GM10248 (cell line): Measurements from ENCODE around the gene KAZN.

Experiments
- CTCF ChIA-PET: fragments of 300-600 bp; sonication (Branson Sonifier 250); formaldehyde crosslinking; extraction: SDS; loops from one replicate; lab custom pipeline; 2021; ENCODE audit warnings: antibody characterized with exemption; lab: Yijun Ruan, JAX
- POLR2A ChIA-PET: fragments of 350-650 bp; sonication (Branson Sonifier 250); formaldehyde crosslinking; extraction: SDS; loops from one replicate; lab custom pipeline; 2020; ENCODE audit warnings: antibody characterized with exemption; lab: Yijun Ruan, JAX
- DNase-seq: peaks from one replicate; pipeline ENCODE4 v3.0.0; 2012; ENCODE audit errors: extremely low spot score
- TF ChIP-seq, protein P1 (sequence below): IDR thresholded peaks from 2 replicates; pipeline ENCODE4 v1.5.1; 2012; ENCODE audit warnings: mild to moderate bottlenecking, low read depth; ENCODE audit errors: extremely low read depth, missing control alignments, control extremely low read depth

Gene KAZN

GRCh38 chr1:14895727-14896126, 297.2 kb downstream of the KAZN start:
- TF ChIP-seq, protein P1, sequence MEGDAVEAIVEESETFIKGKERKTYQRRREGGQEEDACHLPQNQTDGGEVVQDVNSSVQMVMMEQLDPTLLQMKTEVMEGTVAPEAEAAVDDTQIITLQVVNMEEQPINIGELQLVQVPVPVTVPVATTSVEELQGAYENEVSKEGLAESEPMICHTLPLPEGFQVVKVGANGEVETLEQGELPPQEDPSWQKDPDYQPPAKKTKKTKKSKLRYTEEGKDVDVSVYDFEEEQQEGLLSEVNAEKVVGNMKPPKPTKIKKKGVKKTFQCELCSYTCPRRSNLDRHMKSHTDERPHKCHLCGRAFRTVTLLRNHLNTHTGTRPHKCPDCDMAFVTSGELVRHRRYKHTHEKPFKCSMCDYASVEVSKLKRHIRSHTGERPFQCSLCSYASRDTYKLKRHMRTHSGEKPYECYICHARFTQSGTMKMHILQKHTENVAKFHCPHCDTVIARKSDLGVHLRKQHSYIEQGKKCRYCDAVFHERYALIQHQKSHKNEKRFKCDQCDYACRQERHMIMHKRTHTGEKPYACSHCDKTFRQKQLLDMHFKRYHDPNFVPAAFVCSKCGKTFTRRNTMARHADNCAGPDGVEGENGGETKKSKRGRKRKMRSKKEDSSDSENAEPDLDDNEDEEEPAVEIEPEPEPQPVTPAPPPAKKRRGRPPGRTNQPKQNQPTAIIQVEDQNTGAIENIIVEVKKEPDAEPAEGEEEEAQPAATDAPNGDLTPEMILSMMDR, result no peak
- CTCF ChIA-PET, result no interaction called here
- no peak for DNase-seq
- POLR2A ChIA-PET, result no interaction called here

GRCh38 chr1:14896381-14897079, 298.0 kb downstream of the KAZN start:
- TF ChIP-seq, protein P1, result no peak
- CTCF ChIA-PET, result no interaction called here
- DNase-seq, result no peak
- POLR2A ChIA-PET, result no interaction called here

GRCh38 chr1:14897080-14897449, 298.6 kb downstream of the KAZN start:
- no peak for DNase-seq
- TF ChIP-seq, protein P1, result no peak
- CTCF ChIA-PET, result no interaction called here
- POLR2A ChIA-PET, result no interaction called here

DNA sequence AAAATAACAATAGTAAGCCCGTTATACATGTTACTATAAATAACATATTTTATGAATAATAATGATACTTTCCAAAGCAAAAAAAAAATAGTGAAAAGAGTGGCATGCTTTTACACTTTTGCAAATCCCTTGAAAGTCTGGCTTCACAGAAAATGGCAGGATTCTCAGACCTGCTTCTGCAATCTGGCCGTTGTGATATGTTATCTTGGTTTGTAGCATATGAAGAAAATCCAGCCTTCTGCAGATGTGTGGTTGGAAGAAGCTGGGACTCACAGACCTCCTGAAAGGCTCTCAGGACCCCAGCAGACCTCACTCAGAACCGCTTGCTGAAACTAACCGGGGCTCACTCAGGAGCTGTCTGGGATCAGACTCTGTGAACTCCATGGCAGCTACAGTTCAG, 299.1 kb downstream of the KAZN start:
- no peak for DNase-seq
- TF ChIP-seq, protein P1, result no peak
- CTCF ChIA-PET, result no interaction called here
- POLR2A ChIA-PET, result no interaction called here

GRCh38 chr1:14897997-14898645, 299.6 kb downstream of the KAZN start:
- ChIA-PET CTCF (no interaction called here), POLR2A (no interaction called here)
- no peak for DNase-seq
- TF ChIP-seq, protein P1, result no peak

GRCh38 chr1:14899686-14900085, 301.2 kb downstream of the KAZN start:
- TF ChIP-seq, protein P1, result no peak
- ChIA-PET CTCF (no interaction called here), POLR2A (no interaction called here)
- no peak for DNase-seq
